GM12878 (cell line): ENCODE measurements around the gene PREX1. TPM values are rescaled to one million over a fixed set of nuclear protein-coding genes. Genes with fewer than 3 reads are reported as not detected.

Experiments
- ATAC-seq: fragments of 200-7000 bp; cut with Tn5 transposase; 3 replicates; pipeline ENCODE4 v1.9.1; 2020; ENCODE audit warnings: mild to moderate bottlenecking, moderate library complexity
- BruUV-seq: library from RNA; stranded (reverse); fragments of 400-500 nt; replicated peaks from 2 replicates; lab custom pipeline; 2021; lab: Mats Ljungman, UMichigan
- CTCF ChIA-PET: fragments of 300-600 bp; sonication (Branson Sonifier 250); formaldehyde crosslinking; extraction: SDS; loops from one replicate; lab custom pipeline; 2021; ENCODE audit warnings: inconsistent platforms; lab: Yijun Ruan, JAX
- POLR2A ChIA-PET: fragments of 350-600 bp; formaldehyde crosslinking; extraction: SDS; loops from one replicate; lab custom pipeline; 2021; ENCODE audit warnings: inconsistent platforms; lab: Charles Lee
- RAD21 ChIA-PET: fragments of 300-600 bp; sonication (Branson Sonifier 250); formaldehyde crosslinking; loops from one replicate; lab custom pipeline; 2023; ENCODE audit warnings: antibody characterized with exemption; ENCODE audit not compliant: unreplicated experiment; lab: Charles Lee
- SMC1A ChIA-PET: fragments of 300-600 bp; sonication (Branson Sonifier 250); formaldehyde crosslinking; loops from one replicate; lab custom pipeline; 2023; ENCODE audit not compliant: unreplicated experiment, uncharacterized antibody; lab: Charles Lee
- DNase-seq: peaks from one replicate; pipeline ENCODE4 v3.0.0-alpha.2; 2011; ENCODE audit warnings: low read depth, low spot score
- FAIRE-seq: peaks from 3 replicates; lab custom pipeline; 2011; peaks lifted over from hg19 to GRCh38; lab: Jason Lieb, UNC
- H2AFZ ChIP-seq: 2 replicates; pipeline ENCODE4 v1.6.0; 2011; ENCODE audit warnings: low read depth, low read length, control low read depth; ENCODE audit not compliant: control insufficient read depth
- H3K27ac ChIP-seq: 2 replicates; pipeline ENCODE4 v1.5.1; 2011; ENCODE audit warnings: control low read depth; ENCODE audit not compliant: control insufficient read depth, insufficient read depth
- H3K27me3 ChIP-seq, 2 experiments: replicated peaks in 1 of 2; 2 replicates each; pipeline versions ENCODE4 v1.6.0 to v1.6.1; 2011; ENCODE audit warnings: low read length in 1 of 2; ENCODE audit not compliant: control insufficient read depth in 2 of 2, insufficient read depth in 2 of 2
- H3K36me3 ChIP-seq, 2 experiments: 2 replicates each; pipeline ENCODE4 v1.5.1; 2011; ENCODE audit warnings: low read length in 1 of 2; ENCODE audit not compliant: control insufficient read depth in 2 of 2, insufficient read depth in 2 of 2
- H3K4me1 ChIP-seq: 2 replicates; pipeline ENCODE4 v1.6.1; 2011; ENCODE audit warnings: mild to moderate bottlenecking, low read length, moderate library complexity, mixed read lengths; ENCODE audit not compliant: control insufficient read depth, insufficient read depth
- H3K4me2 ChIP-seq: 2 replicates; pipeline ENCODE4 v1.6.0; 2011; ENCODE audit warnings: control low read depth; ENCODE audit not compliant: control insufficient read depth, insufficient read depth
- H3K4me3 ChIP-seq: fragments of 200-600 bp; sonication (generic); 2 replicates; pipeline ENCODE4 v1.5.1; 2016
- H3K79me2 ChIP-seq: 2 replicates; pipeline ENCODE4 v1.6.0; 2011; ENCODE audit warnings: low read length; ENCODE audit not compliant: control insufficient read depth, insufficient read depth
- H3K9ac ChIP-seq: 2 replicates; pipeline ENCODE4 v1.8.0; 2011; ENCODE audit warnings: low read length, control low read depth, mixed read lengths; ENCODE audit not compliant: control insufficient read depth, insufficient read depth
- H3K9me3 ChIP-seq: replicated peaks from 3 replicates; pipeline ENCODE4 v1.5.1; 2011; ENCODE audit warnings: mild to moderate bottlenecking, low read length; ENCODE audit not compliant: control insufficient read depth, insufficient read depth
- H4K20me1 ChIP-seq: 2 replicates; pipeline ENCODE4 v1.6.0; 2011; ENCODE audit not compliant: control insufficient read depth, insufficient read depth
- ATF2 ChIP-seq: IDR thresholded peaks from 2 replicates; pipeline ENCODE4 v1.6.1; 2012; ENCODE audit warnings: low read length, inconsistent platforms
- BCL11A ChIP-seq: IDR thresholded peaks from 2 replicates; pipeline ENCODE4 v1.6.1; 2011; ENCODE audit warnings: low read depth, low read length
- CBX3 ChIP-seq: fragments of 200-600 bp; sonication (generic); IDR thresholded peaks from 2 replicates; pipeline ENCODE4 v1.6.1; 2016; ENCODE audit warnings: low read depth, borderline replicate concordance
- CEBPZ ChIP-seq: fragments of 150-350 bp; IDR thresholded peaks from 2 replicates; pipeline ENCODE4 v1.6.1; 2016; ENCODE audit warnings: low read depth, low read length
- EP300 ChIP-seq, 2 experiments: fragments of 150-350 bp in 1 of 2; IDR thresholded peaks; 2 replicates each; pipeline ENCODE4 v1.6.1; 2011 to 2012; ENCODE audit warnings: low read depth in 2 of 2, low read length in 2 of 2, borderline replicate concordance in 1 of 2, improper control_type of control experiment in 1 of 2, inconsistent platforms in 1 of 2; ENCODE audit not compliant: control insufficient read depth in 1 of 2
- GATAD2B ChIP-seq: fragments of 450-650 bp; conservative IDR thresholded peaks from 2 replicates; pipeline ENCODE4 v1.6.1; 2017; ENCODE audit warnings: low read depth, mild to moderate bottlenecking, moderate library complexity
- NFXL1 ChIP-seq: fragments of 450-650 bp; IDR thresholded peaks from 2 replicates; pipeline ENCODE4 v1.6.1; 2017; ENCODE audit warnings: antibody characterized with exemption, mild to moderate bottlenecking, borderline replicate concordance
- POLR2A ChIP-seq: IDR thresholded peaks from 2 replicates; pipeline ENCODE4 v1.6.1; 2011; ENCODE audit warnings: low read depth, mild to moderate bottlenecking, low read length
- RBBP5 ChIP-seq: fragments of 200-600 bp; sonication (generic); conservative IDR thresholded peaks from 2 replicates; pipeline ENCODE4 v1.6.1; 2016
- RCOR1 ChIP-seq: conservative IDR thresholded peaks from 2 replicates; pipeline ENCODE4 v1.6.1; 2012; ENCODE audit warnings: low read depth, low read length, improper control_type of control experiment
- ZNF24 ChIP-seq: fragments of 450-650 bp; IDR thresholded peaks from 2 replicates; pipeline ENCODE4 v1.6.1; 2017; ENCODE audit warnings: antibody characterized with exemption, mild to moderate bottlenecking
- ZNF622 ChIP-seq: fragments of 450-650 bp; IDR thresholded peaks from 2 replicates; pipeline ENCODE4 v1.6.1; 2017; ENCODE audit warnings: mild to moderate bottlenecking, inconsistent platforms
- WGBS: methylation state at CpG from one replicate; pipeline ENCODE4 v1.1.6; 2016; ENCODE audit warnings: low lambda C conversion rate; ENCODE audit not compliant: insufficient replicate concordance, insufficient coverage; ENCODE audit errors: missing lambda C conversion rate; 5-methylcytosine and 5-hydroxymethylcytosine counted together
- in situ Hi-C: fragments of 300-500 bp; cut with MboI; formaldehyde crosslinking; loops from 9 replicates; pipeline ENCODE4 v1.14.3; 2018; ENCODE audit warnings: mixed read lengths
- intact Hi-C: fragments of 100-400 bp; cut with micrococcal nuclease; formaldehyde crosslinking; loops from one replicate; pipeline ENCODE4 v1.14.2; 2022; ENCODE audit not compliant: unreplicated experiment
- polyA plus RNA-seq, 11 experiments: library from polyadenylated mRNA; depleted of rRNA in 4 of 11; unstranded in 6 of 11; stranded (reverse) in 5 of 11; fragments of >200 nt; fragmentation: Nextera tagmentation in 4 of 11; fragmentation: Illumina TruSeq in 1 of 11; extraction: Ambion mirVana in 4 of 11; extraction: Trizol in 1 of 11; gene quantifications; 1 replicate in 1 of 11; 2 replicates in 10 of 11; pipeline versions ENCODE4 v1.2.1 to v1.2.3, GENCODE V29; 2011 to 2016; ENCODE audit warnings: inconsistent platforms in 2 of 11, missing spikeins in 2 of 11, low read depth in 1 of 11
- total RNA-seq, 4 experiments: library from RNA; depleted of rRNA in 3 of 4; stranded (reverse); fragments of >200 nt in 3 of 4; fragmentation: Illumina TruSeq in 1 of 4; extraction: Trizol in 1 of 4; gene quantifications; 2 replicates each; pipeline versions ENCODE4 v1.2.1 to v1.2.3, GENCODE V29; 2013 to 2021

The PREX1 gene
- total and polyA plus RNA-seq, 10 of the 15 experiments (the other 5 are each of a cell fraction or from before 2014, with no cell fraction given): 2.6 to 114 (median 38.9) TPM

- POLR2A ChIA-PET: no interaction called here
- no peaks in the 10 kb centered on the region for H3K79me2 ChIP-seq
- H3K27ac ChIP-seq: no peak overlapping the region
- H3K36me3 ChIP-seq: peaks cover 8 to 38% of the 10 kb centered on the region in 2 experiments; a peak in 3 of 4 replicates
- no peak overlapping the region for H3K4me2 ChIP-seq
- no peaks in the 10 kb centered on the region for H3K9me3 ChIP-seq
- ATAC-seq: no peak
- TF ChIP-seq CBX3 (no peak), ATF2 (no peak), GATAD2B (no peak), POLR2A (peak; percentile 58)
- TF ChIP-seq, all 136 proteins: peak for 1
- H3K27me3 ChIP-seq: no peaks in the 10 kb centered on the region
- no peaks in the 10 kb centered on the region for H4K20me1 ChIP-seq
- FAIRE-seq (no peak), DNase-seq (no peak)
- in situ Hi-C loops: no loop called here
- no peak overlapping the region for H3K9ac ChIP-seq
- no TSS peak for BruUV-seq
- H2AFZ ChIP-seq: no peak overlapping the region
- no peak overlapping the region for H3K4me3 ChIP-seq
- RAD21 ChIA-PET: no interaction called here
- intact Hi-C loops: no loop called here
- SMC1A ChIA-PET: interaction anchor here (0.6 kb wide), 1 partner anchor 48 kb away, joined by 3 read pairs; no protein-coding TSS in a partner anchor
- H3K4me1 ChIP-seq: no peaks in the 10 kb centered on the region
- WGBS: 93% methylated on average over 11 of the region's 11 CpGs
- CTCF ChIA-PET: interaction anchor here (1.7 kb wide), 1 partner anchor 13 kb away, joined by 3 read pairs; no protein-coding TSS in a partner anchor
Observed at GRCh38 chr20:48669946-48670605, 157.7 kb downstream of the PREX1 start.

GRCh38 chr20:48668451-48668946 is 159.3 kb downstream of the PREX1 start:
- H3K4me1 ChIP-seq: no peaks in the 10 kb centered on the region
- ATAC-seq (no peak), FAIRE-seq (no peak), DNase-seq (no peak)
- no peak overlapping the region for H3K27ac ChIP-seq
- no peaks in the 10 kb centered on the region for H3K9me3 ChIP-seq
- ChIA-PET SMC1A (no interaction called here), POLR2A (no interaction called here), CTCF (no interaction called here), RAD21 (no interaction called here)
- no peak overlapping the region for H3K4me3 ChIP-seq
- intact Hi-C loops (no loop called here), in situ Hi-C loops (no loop called here)
- no peaks in the 10 kb centered on the region for H4K20me1 ChIP-seq
- no peak overlapping the region for H3K4me2 ChIP-seq
- no TSS peak for BruUV-seq
- WGBS: 88% methylated on average over 10 of the region's 10 CpGs
- no peak overlapping the region for H2AFZ ChIP-seq
- H3K79me2 ChIP-seq: no peaks in the 10 kb centered on the region
- H3K9ac ChIP-seq: no peak overlapping the region
- H3K27me3 ChIP-seq: no peaks in the 10 kb centered on the region
- no peak for TF ChIP-seq CEBPZ
- TF ChIP-seq RBBP5: no peak
- no peak for TF ChIP-seq NFXL1
- TF ChIP-seq RCOR1: no peak
- TF ChIP-seq EP300 (IDR thresholded peaks at IDR 0.05; ENCODE audit: borderline replicate concordance in 1 of 2, control insufficient read depth in 1 of 2, low read depth in 2 of 2, low read length in 2 of 2): no peak
- no peak for TF ChIP-seq BCL11A
- no peak for TF ChIP-seq ZNF24
- TF ChIP-seq ZNF622: no peak
- peaks cover 10 to 28% of the 10 kb centered on the region in 2 experiments; a peak in 3 of 4 replicates for H3K36me3 ChIP-seq
